ENCODE results near the gene KDM7A.

DNA sequence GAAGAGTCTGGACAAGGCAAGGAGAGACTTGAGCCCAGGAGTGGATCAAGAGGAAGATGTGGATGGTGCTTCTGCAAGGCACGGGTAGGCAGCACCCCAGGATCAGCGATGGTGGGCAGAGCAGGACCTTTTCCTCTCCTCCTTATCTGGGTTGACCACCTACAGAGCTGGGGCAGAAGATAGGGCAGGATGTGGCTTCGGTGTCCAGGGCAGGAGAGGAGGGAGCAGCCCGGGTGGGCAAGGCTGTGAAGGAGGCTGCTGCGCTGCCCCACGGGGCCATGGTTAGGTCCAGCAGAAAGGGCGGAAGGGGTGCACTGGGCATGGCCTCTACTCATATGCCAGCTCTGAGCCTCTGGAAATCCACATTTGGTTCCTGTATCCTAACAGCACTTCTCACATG lies 94.0 kb downstream of the KDM7A start:
- TF ChIP-seq, protein P1, sequence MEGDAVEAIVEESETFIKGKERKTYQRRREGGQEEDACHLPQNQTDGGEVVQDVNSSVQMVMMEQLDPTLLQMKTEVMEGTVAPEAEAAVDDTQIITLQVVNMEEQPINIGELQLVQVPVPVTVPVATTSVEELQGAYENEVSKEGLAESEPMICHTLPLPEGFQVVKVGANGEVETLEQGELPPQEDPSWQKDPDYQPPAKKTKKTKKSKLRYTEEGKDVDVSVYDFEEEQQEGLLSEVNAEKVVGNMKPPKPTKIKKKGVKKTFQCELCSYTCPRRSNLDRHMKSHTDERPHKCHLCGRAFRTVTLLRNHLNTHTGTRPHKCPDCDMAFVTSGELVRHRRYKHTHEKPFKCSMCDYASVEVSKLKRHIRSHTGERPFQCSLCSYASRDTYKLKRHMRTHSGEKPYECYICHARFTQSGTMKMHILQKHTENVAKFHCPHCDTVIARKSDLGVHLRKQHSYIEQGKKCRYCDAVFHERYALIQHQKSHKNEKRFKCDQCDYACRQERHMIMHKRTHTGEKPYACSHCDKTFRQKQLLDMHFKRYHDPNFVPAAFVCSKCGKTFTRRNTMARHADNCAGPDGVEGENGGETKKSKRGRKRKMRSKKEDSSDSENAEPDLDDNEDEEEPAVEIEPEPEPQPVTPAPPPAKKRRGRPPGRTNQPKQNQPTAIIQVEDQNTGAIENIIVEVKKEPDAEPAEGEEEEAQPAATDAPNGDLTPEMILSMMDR (IDR thresholded peaks at IDR 0.05; ENCODE audit: insufficient read depth, low read length) = no peak
- TF ChIP-seq SPI1 (IDR thresholded peaks at IDR 0.05; ENCODE audit: borderline replicate concordance, low read depth) (no peak), GABPA (IDR thresholded peaks at IDR 0.05; ENCODE audit: low read depth) (no peak), POLR2AphosphoS5 (IDR thresholded peaks at IDR 0.05; ENCODE audit: low read depth) (no peak)
